GM21526 (cell line): ENCODE results near the gene ACBD6.

Experiments used
- ATAC-seq: cut with Tn5 transposase; IDR thresholded peaks from one replicate; pipeline ENCODE4 v1.9.1; 2021; ENCODE audit warnings: moderate library complexity; ENCODE audit not compliant: unreplicated experiment, low FRiP score

Gene ACBD6

DNA sequence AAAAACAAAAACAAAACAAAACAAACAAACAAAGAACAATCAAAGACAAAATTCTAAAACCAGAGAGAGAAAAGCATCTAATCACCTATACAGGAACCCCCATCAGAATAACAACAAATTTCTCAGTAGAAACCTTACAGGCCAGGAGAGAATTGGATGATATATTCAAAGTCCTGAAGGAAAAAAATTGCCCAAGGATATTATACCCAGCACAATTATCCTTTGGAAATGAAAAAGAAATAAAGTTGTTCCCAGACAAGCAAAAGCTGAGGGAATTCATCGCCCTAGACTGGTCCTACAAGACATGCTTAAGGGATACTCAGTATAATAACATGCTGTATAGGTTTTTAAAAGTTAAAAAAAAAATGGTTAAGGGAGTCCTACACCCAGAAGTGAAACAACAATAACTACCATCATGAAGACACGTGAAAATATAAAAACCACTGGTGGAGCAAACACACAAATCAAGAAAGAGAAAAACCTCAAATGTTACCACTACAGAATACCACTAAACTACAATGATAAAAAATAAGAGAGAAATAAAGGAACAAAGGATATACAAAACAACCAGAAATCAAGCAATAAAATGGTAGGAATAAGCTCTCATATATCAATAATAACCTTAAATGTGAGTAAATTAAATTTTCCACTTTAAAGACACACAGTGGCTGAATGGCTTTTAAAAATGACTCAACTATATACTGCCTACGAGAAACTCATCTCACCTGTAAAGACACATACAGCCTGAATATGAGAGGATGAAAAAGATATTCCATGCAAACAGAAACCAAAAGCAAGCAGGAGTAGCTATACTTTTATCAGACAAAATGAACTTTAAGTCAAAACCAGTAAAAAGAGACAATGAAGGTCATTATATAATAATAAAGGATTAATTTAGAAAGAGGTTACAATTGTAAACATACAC, 121.9 kb downstream of the ACBD6 start:
- ATAC-seq = no peak

DNA sequence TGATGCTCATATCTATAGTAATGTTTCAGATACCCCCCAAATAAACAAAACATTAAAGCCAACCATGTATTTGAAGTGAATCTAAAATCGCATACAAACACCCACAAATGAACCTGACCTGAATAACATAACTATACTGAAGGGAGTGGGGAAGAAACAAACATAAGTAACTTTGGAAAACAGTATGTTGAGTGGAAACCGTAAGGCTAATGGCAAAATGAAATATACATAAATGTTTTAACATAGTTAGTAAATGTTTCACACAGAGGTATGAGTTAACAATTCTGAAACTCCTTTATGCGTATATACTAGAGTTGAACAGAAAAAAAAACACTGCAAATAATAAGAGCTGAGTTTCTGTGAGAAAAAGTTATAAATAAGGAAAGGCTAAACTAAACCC, 125.6 kb downstream of the ACBD6 start:
- ATAC-seq = no peak

GRCh38 chr1:180376253-180376652, 126.1 kb downstream of the ACBD6 start:
- no peak for ATAC-seq

- no peak for ATAC-seq
Measured at GRCh38 chr1:180372728-180373127, 129.6 kb downstream of the ACBD6 start.

DNA sequence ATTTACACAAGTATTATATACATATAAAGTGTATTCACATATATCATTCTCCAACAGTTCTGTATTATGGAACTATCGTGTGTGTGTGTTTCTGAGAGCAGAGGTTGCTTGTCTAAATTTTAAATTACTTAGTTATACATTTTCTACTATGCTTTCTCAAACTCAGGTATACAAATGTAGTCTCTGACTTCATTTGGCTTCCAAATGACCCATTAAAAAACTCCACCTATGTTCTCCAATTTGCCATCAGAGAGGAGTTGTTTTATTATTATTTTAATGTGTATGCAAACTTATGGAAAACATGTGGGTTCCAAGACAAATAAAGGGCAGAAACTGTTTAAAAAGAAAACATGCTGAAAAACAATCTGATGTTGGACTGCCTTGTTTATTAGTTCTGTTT, 131.8 kb downstream of the ACBD6 start:
- ATAC-seq = no peak

DNA sequence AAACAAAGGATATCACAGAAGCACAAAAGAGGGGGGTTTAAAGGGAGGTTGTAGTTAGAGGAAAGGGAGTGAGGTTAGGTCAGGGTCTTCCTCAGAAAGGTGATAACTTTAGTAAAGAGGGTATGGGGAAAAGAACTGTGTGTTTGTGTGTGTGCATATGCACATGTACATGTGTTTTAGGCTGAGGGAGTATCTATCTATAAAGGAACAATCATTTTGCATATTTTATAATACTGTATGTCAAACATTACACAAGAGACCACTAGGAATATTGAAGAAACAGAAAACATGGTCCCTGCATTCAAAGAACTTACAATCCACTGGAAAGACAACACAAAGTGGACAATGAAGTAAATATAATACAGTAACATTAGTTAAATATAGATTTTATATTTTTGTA, 132.2 kb downstream of the ACBD6 start:
- no peak for ATAC-seq

- ATAC-seq = no peak
Measured at GRCh38 chr1:180369061-180369460, 133.3 kb downstream of the ACBD6 start.

DNA sequence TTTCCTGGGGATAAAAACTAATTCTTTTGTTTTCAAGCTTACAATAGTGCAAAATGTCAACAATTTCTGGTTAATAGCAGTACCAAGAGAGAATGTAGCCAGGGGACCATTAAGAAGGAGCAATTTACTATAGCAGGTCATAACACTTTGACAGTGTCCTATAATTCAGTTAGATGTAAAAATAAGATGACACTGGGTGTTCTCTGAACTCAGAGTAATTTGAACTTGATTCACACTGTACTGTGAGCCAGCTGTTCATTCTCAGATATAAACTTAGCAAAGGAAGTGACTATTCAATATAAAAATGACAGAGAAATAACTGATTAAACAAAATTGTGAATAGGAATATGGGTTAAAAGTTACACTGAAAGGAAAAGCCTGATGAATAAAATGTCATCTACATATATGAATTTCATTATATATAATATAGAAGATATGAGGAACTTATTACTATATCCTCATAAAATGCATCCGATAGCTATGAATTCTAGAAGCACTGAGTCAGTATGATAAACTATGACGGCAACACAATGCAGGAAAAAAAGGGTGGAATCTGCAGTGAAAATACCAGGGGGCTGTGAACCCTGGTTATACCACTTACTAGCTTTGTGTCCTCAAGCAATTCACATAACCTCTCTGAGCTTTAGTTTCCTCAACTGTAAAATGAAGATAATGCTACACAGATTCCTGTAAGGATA, 135.9 kb downstream of the ACBD6 start:
- no peak for ATAC-seq

GRCh38 chr1:180365039-180365438, 137.3 kb downstream of the ACBD6 start:
- no peak for ATAC-seq

- no peak for ATAC-seq
Measured at GRCh38 chr1:180363246-180363995, 139.0 kb downstream of the ACBD6 start.

- no peak for ATAC-seq
Measured at GRCh38 chr1:180360333-180361075, 141.9 kb downstream of the ACBD6 start.

DNA sequence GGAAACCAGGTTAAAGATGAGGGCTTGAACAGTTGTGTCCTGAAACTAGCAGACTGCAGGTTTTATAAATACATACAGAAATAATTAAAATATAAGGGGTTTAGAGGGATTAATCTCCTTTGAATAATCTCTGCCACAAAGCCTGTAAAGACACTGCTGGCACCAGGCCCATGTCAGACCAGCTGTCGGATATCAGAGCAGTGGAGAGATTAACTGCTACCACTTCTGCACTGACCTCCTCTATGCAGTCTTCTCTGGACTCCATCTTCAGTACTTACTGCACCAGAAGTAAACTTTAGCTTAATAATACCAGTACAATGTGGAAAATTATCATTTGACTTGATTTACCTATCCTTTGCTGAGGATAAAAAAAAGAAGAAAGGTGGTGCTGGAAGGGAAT, 143.7 kb downstream of the ACBD6 start:
- no peak for ATAC-seq

GRCh38 chr1:180353945-180354344, 148.4 kb downstream of the ACBD6 start:
- no peak for ATAC-seq

- ATAC-seq = no peak
Measured at GRCh38 chr1:180352588-180352987, 149.8 kb downstream of the ACBD6 start.

DNA sequence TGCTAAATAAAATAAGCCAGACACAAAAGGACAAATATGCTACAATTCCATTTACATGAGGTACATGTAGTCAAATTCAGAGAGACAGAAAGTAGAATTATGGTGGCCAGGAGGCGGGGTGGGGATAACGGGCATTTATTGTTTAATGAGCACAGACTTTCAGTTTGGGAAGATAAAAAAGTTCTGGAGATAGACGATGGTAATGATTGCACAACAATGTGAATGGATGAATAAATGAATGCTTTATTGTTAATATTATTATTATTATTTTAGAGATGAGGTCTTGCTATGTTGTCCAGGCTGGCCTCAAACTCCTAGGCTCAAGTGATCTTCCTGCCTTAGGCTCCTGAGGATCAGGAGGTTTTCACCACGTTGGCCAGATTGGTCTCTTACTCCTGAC, 150.4 kb downstream of the ACBD6 start:
- ATAC-seq = no peak

DNA sequence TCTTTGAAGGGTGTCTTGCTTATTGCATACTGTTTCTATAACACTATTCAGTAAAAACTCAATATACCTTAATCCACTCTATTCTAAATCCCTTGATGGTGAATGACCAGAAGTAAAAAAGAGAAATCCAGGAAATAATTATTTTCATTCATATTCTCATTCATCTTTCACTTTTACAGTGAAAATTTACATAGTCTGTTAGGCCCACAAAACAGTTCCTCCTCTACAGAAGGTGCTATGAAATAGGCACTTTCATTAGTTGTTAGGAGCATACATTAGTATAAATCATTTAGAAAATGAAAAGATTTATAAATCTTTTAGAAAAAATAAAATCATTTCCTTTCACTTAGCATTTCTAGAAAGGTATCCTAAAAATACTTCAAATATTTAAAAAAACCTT, 157.2 kb downstream of the ACBD6 start:
- ATAC-seq = no peak

DNA sequence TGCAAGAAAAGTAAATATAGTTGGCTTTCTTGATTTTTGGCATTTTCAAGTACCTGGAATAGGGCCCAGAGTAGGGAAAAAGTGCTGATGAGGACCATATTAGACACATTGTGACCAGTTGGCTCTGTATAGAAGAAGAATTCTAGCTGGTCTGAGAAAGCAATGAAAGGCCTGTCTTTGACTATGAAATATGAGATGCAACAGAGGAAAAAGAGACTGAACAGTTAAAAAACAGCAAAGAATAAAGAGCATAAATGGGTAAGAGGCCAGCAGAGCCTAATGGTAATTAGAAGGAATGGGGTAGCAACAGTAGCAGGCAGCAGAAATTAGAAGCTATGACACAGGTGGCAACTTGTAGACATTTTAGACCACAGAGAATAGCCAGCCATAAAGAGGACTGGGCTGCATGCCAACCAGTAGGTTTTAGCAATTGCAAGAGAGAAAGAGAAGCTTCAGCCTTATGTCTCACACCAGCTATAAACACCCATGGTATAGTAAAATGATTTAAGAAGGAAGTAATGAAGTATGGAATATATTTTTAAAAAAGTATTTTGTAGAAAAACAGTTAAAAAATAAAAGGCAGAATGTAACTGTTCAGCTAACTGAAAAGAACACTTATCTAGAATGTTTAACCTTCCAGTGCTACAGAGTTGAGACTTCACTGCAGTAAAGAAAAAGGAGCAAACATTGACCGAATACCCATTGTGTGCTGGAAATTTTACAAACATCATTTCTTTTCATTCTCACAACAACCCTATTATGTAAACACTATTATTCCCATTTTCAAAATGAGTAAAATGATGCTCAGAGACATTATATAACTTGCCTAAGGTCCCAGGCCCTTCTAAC, 158.2 kb downstream of the ACBD6 start:
- ATAC-seq = no peak

- ATAC-seq = no peak
Measured at GRCh38 chr1:180327089-180327488, 175.3 kb downstream of the ACBD6 start.

DNA sequence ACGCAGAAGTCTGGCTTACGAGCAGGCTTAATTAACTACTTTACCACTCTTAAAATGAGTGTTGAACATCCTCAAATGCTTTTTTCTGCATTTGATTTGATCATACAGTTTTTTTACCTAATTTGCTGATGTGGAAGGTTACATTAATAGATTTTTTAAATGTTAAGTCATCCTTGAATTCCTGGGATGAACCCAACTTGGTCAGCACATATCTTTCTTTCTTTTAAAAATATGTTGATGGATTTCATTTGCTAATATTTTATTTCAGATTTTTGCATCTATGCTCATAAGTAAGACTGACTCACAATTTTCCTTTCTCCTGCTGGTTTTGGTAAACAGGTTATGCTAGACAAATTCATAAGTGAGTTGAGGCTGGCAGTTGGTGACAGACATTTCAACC, 189.5 kb downstream of the ACBD6 start:
- ATAC-seq = no peak
